Esophagus muscularis mucosa (tissue), 3 donors: Measurements from ENCODE around the gene PTPRD.

ENCODE experiments used
- CTCF ChIP-seq, 3 experiments: fragments of 200-600 bp in 2 of 3; fragments of 450-650 bp in 1 of 3; sonication (generic) in 2 of 3; IDR thresholded peaks; one replicate each; pipeline ENCODE4 v1.5.1; 2017 to 2019; ENCODE audit warnings: antibody characterized with exemption in 3 of 3, mild to moderate bottlenecking in 2 of 3, moderate library complexity in 1 of 3
- POLR2A ChIP-seq: fragments of 450-650 bp; IDR thresholded peaks from one replicate; pipeline ENCODE4 v1.6.1; 2017; ENCODE audit warnings: antibody characterized with exemption, moderate library complexity, mild to moderate bottlenecking, low read depth

- TF ChIP-seq POLR2A, result no peak
- no peak for TF ChIP-seq CTCF (IDR thresholded peaks at IDR 0.05)
Observed at GRCh38 chr9:10254338-10254737, 358.5 kb downstream of the PTPRD start.
